ENCODE data around the gene PRR23E.

The PRR23E gene

DNA sequence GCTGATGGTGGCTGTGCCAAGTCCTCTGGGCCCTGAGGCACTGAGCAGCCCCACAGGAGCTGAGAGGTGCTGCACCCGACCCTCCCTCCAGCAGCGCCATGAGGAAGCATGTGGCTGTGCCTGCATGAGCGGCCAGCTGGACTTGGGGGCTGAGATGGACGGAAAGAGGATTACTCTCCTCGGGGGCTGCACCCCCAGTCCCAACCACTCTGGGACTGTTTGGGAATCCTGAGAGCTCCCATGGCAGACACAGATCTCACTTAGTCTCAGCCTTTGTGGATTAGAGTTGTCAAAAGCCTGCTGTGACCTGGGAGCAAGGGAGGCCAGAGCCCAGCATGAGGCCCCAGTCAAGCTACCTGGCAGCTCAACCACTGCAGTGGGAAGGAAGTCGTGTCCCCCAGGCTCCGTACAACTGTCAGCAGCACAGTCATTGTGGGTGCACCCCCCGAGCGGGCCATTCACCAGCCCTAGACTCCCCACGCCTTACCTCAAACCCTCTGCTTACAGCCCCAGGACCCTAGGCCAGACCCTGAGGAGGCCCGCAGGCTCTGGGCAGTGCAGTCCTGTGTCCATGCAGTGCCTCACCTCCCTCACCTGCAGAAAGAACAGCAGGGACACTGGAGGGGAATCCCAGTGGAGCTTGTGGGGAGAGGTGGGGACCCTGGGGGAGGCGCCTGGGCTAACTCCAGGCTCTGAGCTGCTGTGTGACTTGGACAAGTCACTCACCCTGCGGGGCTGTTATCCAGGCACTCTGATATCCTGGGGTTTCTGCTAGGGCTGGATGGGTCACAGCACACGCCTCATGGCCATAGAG lies 17.1 kb downstream of the PRR23E start:
- DNase-seq (ENCODE audit: low read depth) = no peak

DNA sequence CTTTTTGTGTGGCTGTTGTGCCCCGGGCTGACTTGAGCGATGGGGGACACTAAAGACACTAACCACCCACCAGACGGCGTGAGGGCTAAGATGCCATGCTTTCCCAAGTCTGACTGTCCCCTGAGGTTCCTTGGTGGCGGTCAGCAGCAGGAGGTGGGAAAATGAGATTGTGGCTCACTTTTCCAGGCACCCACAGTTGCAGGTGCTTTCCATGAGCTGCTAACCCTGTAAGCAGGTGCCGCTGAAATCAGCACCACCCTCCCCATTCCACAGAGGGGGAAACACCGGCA lies 17.7 kb downstream of the PRR23E start:
- no peak for DNase-seq (ENCODE audit: low read depth)

DNA sequence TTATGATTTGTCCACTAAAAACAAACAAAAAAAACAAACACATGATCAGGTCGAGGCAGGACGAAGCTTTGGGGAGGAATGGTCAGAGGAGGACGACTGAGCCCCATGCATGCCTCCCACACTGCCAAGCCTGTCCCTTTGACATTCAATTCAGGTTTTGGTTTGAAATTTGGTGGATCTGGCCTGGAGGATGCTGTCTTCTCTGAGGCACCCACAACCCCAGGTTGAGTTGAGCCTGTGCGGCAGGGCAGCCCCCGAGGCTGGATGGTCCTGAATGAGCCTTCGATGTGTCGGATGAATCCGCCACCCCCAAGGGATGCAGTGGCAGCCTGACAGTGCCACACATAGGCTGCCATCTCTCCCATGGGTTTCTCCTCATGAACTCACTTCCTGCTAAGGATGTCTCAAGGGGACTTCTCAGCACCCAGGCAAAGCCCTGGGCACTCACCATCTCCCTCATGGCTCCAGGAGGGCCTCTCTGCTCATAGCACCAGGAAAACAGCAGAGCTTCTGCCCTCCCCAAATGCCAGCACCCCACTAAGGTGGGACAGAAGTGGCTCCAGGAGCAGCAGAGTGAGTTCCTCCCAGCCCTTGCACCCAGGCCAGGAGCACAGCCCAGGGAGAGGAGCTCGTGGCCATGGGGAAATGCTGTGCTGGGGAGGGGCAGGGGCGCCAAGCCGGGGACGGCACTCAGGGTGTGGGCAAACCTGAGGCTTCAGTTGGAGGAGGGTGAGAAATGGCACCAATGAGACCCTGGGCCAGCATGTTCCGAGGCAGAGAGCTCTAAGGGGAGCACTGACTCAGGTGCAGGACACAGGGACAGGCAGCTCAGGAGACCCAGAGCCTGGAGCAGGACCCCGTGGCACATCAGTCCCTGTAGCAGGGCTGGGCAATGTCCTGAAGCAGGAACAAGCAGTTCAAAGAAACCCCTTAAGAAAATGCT lies 18.5 kb downstream of the PRR23E start:
- DNase-seq (ENCODE audit: low read depth) = no peak

- no peak for DNase-seq (ENCODE audit: low read depth)
Measured at GRCh38 chr3:127212231-127212630, 19.3 kb downstream of the PRR23E start.

- no peak for DNase-seq (ENCODE audit: low read depth)
Measured at GRCh38 chr3:127212711-127213110, 19.8 kb downstream of the PRR23E start.

GRCh38 chr3:127213381-127213918 lies 20.5 kb downstream of the PRR23E start:
- no peak for DNase-seq (ENCODE audit: low read depth)

GRCh38 chr3:127214975-127215374 lies 22.0 kb downstream of the PRR23E start:
- no peak for DNase-seq (ENCODE audit: low read depth)

DNA sequence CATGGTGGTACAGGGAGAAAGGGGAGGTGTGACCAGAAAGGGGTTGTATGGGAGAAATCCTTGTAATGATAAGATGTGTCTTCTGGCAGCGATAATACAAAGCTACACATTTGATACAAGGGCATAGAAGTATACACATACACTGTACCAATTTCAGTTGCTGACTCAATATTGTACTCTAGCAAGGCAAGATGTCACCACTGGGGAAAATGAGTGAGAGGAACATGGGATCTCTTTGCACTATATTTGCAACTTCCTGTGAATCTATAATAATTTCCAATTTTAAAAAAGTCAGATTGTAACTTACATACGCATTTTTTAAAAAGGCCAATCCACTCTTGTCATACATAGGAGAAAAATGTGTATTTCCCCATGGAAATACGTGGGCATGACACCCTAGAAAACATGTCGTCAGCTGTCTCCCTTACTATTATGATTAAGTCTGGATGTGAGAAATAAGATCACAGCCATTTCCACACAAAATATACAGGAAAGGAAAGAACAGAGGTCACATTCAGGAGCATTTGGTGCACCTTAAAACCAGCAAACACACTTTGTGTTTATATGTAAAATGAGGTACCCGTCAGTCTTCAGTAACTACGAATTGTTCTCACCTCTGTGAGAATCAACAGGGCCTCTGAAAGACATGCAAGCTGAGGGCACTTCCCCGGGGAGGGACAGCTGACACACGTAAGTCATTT lies 22.9 kb downstream of the PRR23E start:
- DNase-seq (ENCODE audit: low read depth) = no peak

- DNase-seq (ENCODE audit: low read depth) = no peak
Measured at GRCh38 chr3:127216415-127217261, 23.7 kb downstream of the PRR23E start.

DNA sequence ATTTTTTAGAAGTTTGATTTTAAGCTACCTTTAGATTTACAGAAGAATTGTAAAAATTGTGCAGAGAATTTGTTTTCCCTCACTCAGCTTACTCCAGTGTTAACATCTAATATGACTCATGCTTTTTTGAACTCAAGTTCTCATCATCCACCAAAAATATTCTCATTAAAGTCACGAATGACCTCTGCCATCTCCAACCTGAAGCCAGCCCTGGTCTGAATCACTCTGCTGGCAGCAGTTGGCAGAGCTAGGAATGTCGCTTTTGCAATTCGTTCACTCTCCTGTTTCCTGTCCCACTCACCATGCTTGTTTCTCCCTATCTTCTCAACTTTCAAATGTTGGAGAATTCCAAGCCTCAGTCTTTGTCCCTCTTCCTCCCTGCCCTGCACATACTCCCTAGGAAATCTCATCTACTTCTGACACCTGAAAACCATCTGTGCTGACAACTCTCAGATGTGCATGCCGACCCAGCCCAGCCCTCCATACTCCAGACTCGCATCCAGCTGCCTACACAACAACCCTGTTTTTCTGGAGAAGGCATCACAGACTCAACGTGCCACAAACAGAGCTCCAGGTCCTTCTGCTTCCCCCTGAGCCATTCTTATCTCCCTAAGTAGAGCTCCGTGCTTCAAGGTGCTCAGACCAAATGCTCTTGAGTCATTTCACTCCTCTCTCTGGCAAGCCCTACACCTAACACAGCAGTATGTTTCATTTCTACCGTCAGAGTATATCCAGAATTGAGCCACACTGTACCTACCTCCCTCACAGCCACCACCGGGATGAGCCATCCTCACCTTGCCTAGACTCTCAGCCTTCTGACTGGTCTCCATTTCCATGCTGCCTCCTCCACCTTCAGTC lies 24.9 kb downstream of the PRR23E start:
- no peak for DNase-seq (ENCODE audit: low read depth)

- no peak for DNase-seq (ENCODE audit: low read depth)
Measured at GRCh38 chr3:127218454-127218922, 25.6 kb downstream of the PRR23E start.

DNA sequence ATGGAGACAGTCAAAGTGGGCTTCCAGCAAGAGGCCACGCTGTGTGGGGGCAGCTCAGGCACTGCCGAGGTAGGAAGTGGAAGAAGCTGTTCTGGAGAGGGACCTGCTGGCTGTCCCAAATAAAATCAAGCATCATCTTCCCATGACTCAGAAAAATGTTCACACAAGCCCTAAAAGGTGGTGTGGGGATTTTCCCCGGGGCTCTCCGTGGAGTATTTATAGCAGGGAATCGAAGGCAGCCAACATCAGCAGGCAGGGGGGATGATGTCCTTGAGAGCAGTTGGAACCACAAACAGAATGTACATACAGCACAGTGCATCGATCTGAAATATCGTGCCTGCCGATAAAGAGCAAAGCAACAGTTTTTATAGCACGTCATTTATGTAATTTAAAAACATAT lies 27.6 kb downstream of the PRR23E start:
- no peak for DNase-seq (ENCODE audit: low read depth)

DNA sequence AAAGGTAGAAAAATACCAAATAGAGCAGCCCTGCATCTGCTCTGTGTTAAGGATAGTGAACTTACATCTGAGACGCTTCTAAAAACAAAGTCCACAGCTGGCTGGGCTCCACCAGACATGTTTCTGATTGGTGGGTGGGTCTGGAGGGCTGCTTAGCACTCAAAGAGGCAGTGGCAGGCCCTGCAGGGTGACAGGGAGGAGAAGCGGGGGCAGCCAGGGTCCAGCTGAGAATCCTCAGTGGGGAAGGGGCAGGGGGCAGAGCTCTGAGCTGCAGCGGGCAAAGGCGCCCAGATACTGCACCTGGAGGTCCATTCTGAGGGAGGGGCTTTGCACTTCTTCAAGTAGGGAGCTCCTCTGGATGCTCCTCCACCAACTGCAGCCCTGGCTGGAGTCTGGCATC lies 28.1 kb downstream of the PRR23E start:
- no peak for DNase-seq (ENCODE audit: low read depth)

DNA sequence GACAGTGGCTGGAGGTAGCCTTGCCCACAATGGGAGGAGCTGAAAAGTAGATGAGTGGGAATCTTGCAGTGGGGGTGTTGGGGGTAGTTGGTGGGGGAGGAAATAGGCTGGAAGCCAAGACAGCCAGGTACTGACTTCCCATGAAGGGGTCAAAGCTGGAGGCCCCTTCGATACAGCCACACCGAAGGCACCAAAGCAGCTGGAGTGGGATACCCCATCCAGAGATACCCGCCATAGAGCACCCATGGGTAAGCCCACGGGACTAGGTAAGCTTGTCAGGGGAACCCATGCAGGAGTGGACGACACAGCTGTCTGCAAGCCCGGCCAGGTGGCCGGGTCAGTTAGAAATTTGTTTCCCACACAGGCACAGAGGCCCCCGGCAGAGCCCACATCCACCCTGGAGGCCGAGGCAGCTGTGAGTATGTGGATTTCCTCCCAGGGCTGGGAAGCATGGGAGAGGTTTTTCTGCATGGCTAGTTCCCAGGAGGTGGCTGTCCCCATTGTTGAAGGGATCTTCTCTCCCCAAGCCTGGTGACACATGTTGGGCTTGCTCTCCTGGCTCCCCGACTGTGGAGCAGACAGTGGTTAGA lies 28.6 kb downstream of the PRR23E start:
- DNase-seq (ENCODE audit: low read depth) = no peak

DNA sequence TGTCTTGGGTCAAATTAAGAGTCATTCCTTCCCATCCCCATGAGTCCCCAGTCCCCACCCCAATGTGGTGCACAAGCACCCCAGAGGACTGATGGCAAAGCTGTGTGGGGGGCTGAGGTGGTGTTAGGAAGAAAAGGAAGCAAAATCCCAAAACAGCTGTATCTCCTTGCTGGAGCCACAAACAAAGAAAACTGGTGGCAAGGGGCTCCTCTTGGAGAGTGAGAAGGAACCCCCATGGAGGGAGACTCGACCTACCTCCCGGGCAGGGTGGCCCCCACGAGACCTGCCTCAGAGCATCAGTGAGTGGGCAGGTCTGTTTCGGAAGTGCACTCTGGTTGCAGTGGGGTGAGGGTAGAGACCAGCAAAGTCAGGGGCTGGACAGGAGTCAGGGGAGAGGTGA lies 29.2 kb downstream of the PRR23E start:
- DNase-seq (ENCODE audit: low read depth) = no peak

DNA sequence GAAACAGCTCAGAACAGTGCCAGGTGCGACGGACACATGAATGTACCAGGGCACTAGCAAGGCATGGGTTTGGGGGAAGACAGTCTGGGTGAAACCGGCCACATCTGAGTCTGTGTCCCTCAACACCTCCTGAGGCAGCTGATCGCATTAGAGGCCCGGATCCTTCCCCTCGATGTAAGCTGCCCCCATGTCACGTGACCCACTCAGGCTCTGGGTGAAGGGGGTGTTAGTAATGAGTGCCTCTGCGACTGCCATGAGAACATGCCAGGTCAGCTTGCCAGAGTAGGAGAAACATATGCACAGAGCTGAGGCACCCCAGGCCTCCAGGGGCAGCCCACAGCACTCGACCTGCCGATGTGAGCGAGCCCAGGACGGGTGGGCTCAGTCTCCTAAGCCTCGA lies 29.7 kb downstream of the PRR23E start:
- no peak for DNase-seq (ENCODE audit: low read depth)

DNA sequence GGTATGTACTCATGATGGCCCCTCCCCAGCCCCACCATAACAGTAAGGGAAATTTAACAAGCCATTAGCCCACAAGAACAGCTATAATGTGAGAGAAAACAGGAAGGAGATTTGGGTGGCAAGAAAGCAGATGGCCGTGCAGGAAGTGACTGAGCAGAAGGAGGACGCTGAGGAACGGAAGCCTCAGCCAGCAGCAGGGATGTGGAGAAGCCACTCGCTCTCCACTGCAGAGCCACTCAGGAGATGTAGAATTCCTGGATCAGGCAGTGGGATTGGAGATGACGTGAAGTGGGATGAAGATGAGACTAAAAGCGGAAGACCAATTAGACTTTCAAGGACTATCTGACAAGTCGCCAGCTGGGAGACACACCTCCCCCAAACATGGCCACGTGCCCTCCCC lies 31.2 kb downstream of the PRR23E start:
- no peak for DNase-seq (ENCODE audit: low read depth)

DNA sequence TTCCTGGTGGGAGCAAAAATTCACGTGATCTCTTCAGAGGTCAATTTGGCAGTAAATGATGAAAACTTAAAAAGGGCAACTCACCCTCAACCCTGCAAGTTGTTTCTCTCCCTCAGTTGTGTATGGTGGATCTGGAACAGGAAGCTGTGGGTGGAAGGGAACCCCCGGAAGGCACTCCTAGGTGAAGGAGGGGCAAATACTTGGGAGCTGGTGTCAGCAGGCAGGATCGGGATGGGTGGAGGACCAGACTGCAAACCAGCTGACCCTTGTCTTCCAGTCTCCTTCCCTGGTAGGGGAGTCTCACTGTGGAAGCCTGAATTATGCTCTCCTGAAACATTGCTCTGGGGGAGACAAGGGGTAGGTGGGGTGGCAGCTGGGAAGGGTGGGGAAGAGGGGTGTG lies 33.5 kb downstream of the PRR23E start:
- no peak for DNase-seq (ENCODE audit: low read depth)

GRCh38 chr3:127226946-127227842 lies 34.3 kb downstream of the PRR23E start:
- DNase-seq (ENCODE audit: low read depth) = no peak
